GM12878 (cell line): Measurements from ENCODE around the gene GPR152.

Source experiments
- CTCF ChIP-seq, 3 experiments: IDR thresholded peaks in 2 of 3; conservative IDR thresholded peaks in 1 of 3; 2 replicates each; pipeline ENCODE4 v1.5.1; 2011; ENCODE audit warnings: low read depth in 3 of 3, low read length in 3 of 3, mild to moderate bottlenecking in 3 of 3, control low read depth in 2 of 3, moderate library complexity in 2 of 3, inconsistent platforms in 1 of 3, mixed read lengths in 1 of 3; ENCODE audit not compliant: control insufficient read depth in 2 of 3, insufficient read depth in 1 of 3; ENCODE audit errors: extremely low read depth in 1 of 3
- MYC ChIP-seq: IDR thresholded peaks from 2 replicates; pipeline ENCODE4 v1.6.1; 2011; ENCODE audit warnings: mild to moderate bottlenecking, low read length, moderate library complexity, inconsistent platforms; ENCODE audit not compliant: insufficient read depth, insufficient replicate concordance, insufficient read length, severe bottlenecking
- PML ChIP-seq: IDR thresholded peaks from 2 replicates; pipeline ENCODE4 v1.6.1; 2012; ENCODE audit warnings: low read length, inconsistent platforms
- POLR2A ChIP-seq: IDR thresholded peaks from 2 replicates; pipeline ENCODE4 v1.6.1; 2011; ENCODE audit warnings: low read depth, mild to moderate bottlenecking, low read length
- REST ChIP-seq: IDR thresholded peaks from 2 replicates; pipeline ENCODE4 v1.6.1; 2012; ENCODE audit warnings: mild to moderate bottlenecking, low read depth, low read length
- RFX5 ChIP-seq: IDR thresholded peaks from 2 replicates; pipeline ENCODE4 v1.6.1; 2011; ENCODE audit warnings: low read depth, low read length, improper control_type of control experiment
- SP1 ChIP-seq: IDR thresholded peaks from one replicate; pipeline ENCODE4 v1.6.1; 2011; ENCODE audit warnings: low read depth, low read length
- TCF7 ChIP-seq: IDR thresholded peaks from 2 replicates; pipeline ENCODE4 v1.6.1; 2014; ENCODE audit warnings: antibody characterized with exemption, borderline replicate concordance
- ZSCAN29 ChIP-seq: fragments of 450-650 bp; IDR thresholded peaks from 2 replicates; pipeline ENCODE4 v1.6.1; 2017; ENCODE audit warnings: mild to moderate bottlenecking, moderate library complexity

GRCh38 chr11:67435031-67435726 lies 17.4 kb downstream of the GPR152 start:
- TF ChIP-seq TCF7 (no peak), CTCF (IDR thresholded peaks at IDR 0.05 in 2 of 3, conservative IDR thresholded peaks at IDR 0.05 in 1 of 3; ENCODE audit: control insufficient read depth in 2 of 3, extremely low read depth in 1 of 3, insufficient read depth in 1 of 3, low read depth in 3 of 3, low read length in 3 of 3) (no peak), MYC (no peak), REST (no peak), POLR2A (no peak), RFX5 (no peak), SP1 (no peak), ZSCAN29 (no peak), PML (no peak)
